GM10266 (cell line): ENCODE measurements around the gene CCDC102A.

Experiments used
- DNase-seq: peaks from one replicate; pipeline ENCODE4 v3.0.0; 2012; ENCODE audit errors: extremely low spot score
- CTCF ChIP-seq: IDR thresholded peaks from 2 replicates; pipeline ENCODE4 v1.5.1; 2012; ENCODE audit warnings: mild to moderate bottlenecking, low read depth; ENCODE audit not compliant: control insufficient read depth, insufficient read depth; ENCODE audit errors: missing control alignments

CCDC102A gene

GRCh38 chr16:57535680-57536305 lies 578 bp downstream of the CCDC102A start:
- DNase-seq = peak; percentile 99
- TF ChIP-seq CTCF = no peak

GRCh38 chr16:57534881-57535658 lies 1.3 kb downstream of the CCDC102A start:
- peak; percentile 28 for DNase-seq

GRCh38 chr16:57534337-57534880 lies 2.0 kb downstream of the CCDC102A start:
- TF ChIP-seq CTCF = no peak
- peak; percentile 5 for DNase-seq

More at GRCh38 chr16:57534881-57535658, 1.3 kb downstream of the CCDC102A start:
- no peak for TF ChIP-seq CTCF

- peak; percentile 7 for DNase-seq
- no peak for TF ChIP-seq CTCF
Measured at GRCh38 chr16:57533431-57534336, 2.7 kb downstream of the CCDC102A start.

GRCh38 chr16:57532266-57532625 lies 4.1 kb downstream of the CCDC102A start:
- no peak for TF ChIP-seq CTCF
- peak; percentile 5 for DNase-seq

GRCh38 chr16:57531635-57532265 lies 4.6 kb downstream of the CCDC102A start:
- no peak for DNase-seq
- no peak for TF ChIP-seq CTCF
